ENCODE results near the gene ENTHD1. TPM values are rescaled to one million over a fixed set of nuclear protein-coding genes. Genes with fewer than 3 reads are reported as not detected.

The ENTHD1 gene
- total RNA-seq (2014; rRNA removed; shearing (Covaris generic); ENCODE audit: low replicate concordance) = not detected in 2 replicates

GRCh38 chr22:39893526-39893925, at the start of gene ENTHD1:
ENTHD1 (minus strand) TSS chr22:39893760; CDS start chr22:39887748, 6,012 bp downstream.
- Histone ChIP-seq H3K36me3 (no peaks in the 10 kb centered on the region), H3K27me3 (peaks cover 4% of the 10 kb centered on the region; the same call in 1 of the 2 replicates), H3K9me3 (no peaks in the 10 kb centered on the region), H3K4me3 (no peak within 1 kb of the TSS)
- DNase-seq = no peak

- H3K9me3 ChIP-seq = no peaks in the 10 kb centered on the region
- no peaks in the 10 kb centered on the region for H3K27me3 ChIP-seq
- no peak for DNase-seq
- H3K4me3 ChIP-seq = no peak overlapping the region
- H3K36me3 ChIP-seq = no peaks in the 10 kb centered on the region
These were observed 49.8 kb upstream of the ENTHD1 start for GRCh38 chr22:39943337-39943736.

- Histone ChIP-seq H3K27me3 (no peaks in the 10 kb centered on the region), H3K9me3 (no peaks in the 10 kb centered on the region), H3K36me3 (no peaks in the 10 kb centered on the region), H3K4me3 (no peak overlapping the region)
- DNase-seq = no peak
These were observed 49.1 kb upstream of the ENTHD1 start for GRCh38 chr22:39942439-39943230.

- Histone ChIP-seq H3K4me3 (no peak overlapping the region), H3K27me3 (no peaks in the 10 kb centered on the region), H3K36me3 (no peaks in the 10 kb centered on the region), H3K9me3 (no peaks in the 10 kb centered on the region)
- no peak for DNase-seq
These were observed 48.0 kb upstream of the ENTHD1 start for GRCh38 chr22:39941601-39942000.

- H3K27me3 ChIP-seq = peaks cover 2% of the 10 kb centered on the region; the same call in 1 of the 2 replicates
- H3K4me3 ChIP-seq = no peak overlapping the region
- H3K36me3 ChIP-seq = no peaks in the 10 kb centered on the region
- H3K9me3 ChIP-seq = no peaks in the 10 kb centered on the region
- no peak for DNase-seq
These were observed 47.3 kb upstream of the ENTHD1 start for GRCh38 chr22:39940757-39941305.

GRCh38 chr22:39939830-39940229, 46.3 kb upstream of the ENTHD1 start:
- Histone ChIP-seq H3K36me3 (no peaks in the 10 kb centered on the region), H3K9me3 (no peaks in the 10 kb centered on the region), H3K27me3 (peaks cover 12% of the 10 kb centered on the region), H3K4me3 (no peak overlapping the region)
- DNase-seq = no peak

GRCh38 chr22:39938509-39939111, 45.0 kb upstream of the ENTHD1 start:
- DNase-seq = no peak
- peaks cover 12% of the 10 kb centered on the region for H3K27me3 ChIP-seq

GRCh38 chr22:39937906-39938305, 44.3 kb upstream of the ENTHD1 start:
- no peak overlapping the region for H3K4me3 ChIP-seq
- peaks cover 12% of the 10 kb centered on the region for H3K27me3 ChIP-seq
- DNase-seq = no peak
- no peaks in the 10 kb centered on the region for H3K36me3 ChIP-seq
- no peaks in the 10 kb centered on the region for H3K9me3 ChIP-seq

More at GRCh38 chr22:39938509-39939111, 45.0 kb upstream of the ENTHD1 start:
- no peaks in the 10 kb centered on the region for H3K9me3 ChIP-seq
- no peaks in the 10 kb centered on the region for H3K36me3 ChIP-seq
- no peak overlapping the region for H3K4me3 ChIP-seq

- DNase-seq = no peak
- H3K27me3 ChIP-seq = peaks cover 12% of the 10 kb centered on the region
- H3K36me3 ChIP-seq = no peaks in the 10 kb centered on the region
- no peak overlapping the region for H3K4me3 ChIP-seq
- no peaks in the 10 kb centered on the region for H3K9me3 ChIP-seq
These were observed 43.1 kb upstream of the ENTHD1 start for GRCh38 chr22:39936523-39937145.

GRCh38 chr22:39935612-39936011, 42.1 kb upstream of the ENTHD1 start:
- Histone ChIP-seq H3K4me3 (no peak overlapping the region), H3K36me3 (no peaks in the 10 kb centered on the region), H3K27me3 (peaks cover 14% of the 10 kb centered on the region), H3K9me3 (no peaks in the 10 kb centered on the region)
- DNase-seq = no peak

- Histone ChIP-seq H3K27me3 (peaks cover 14% of the 10 kb centered on the region), H3K36me3 (no peaks in the 10 kb centered on the region), H3K9me3 (no peaks in the 10 kb centered on the region), H3K4me3 (no peak overlapping the region)
- DNase-seq = no peak
These were observed 41.6 kb upstream of the ENTHD1 start for GRCh38 chr22:39935116-39935515.

GRCh38 chr22:39933741-39934140, 40.2 kb upstream of the ENTHD1 start:
- Histone ChIP-seq H3K4me3 (no peak overlapping the region), H3K36me3 (no peaks in the 10 kb centered on the region), H3K27me3 (peaks cover 17% of the 10 kb centered on the region), H3K9me3 (no peaks in the 10 kb centered on the region)
- DNase-seq = no peak

- Histone ChIP-seq H3K36me3 (no peaks in the 10 kb centered on the region), H3K27me3 (peaks cover 17% of the 10 kb centered on the region), H3K9me3 (no peaks in the 10 kb centered on the region), H3K4me3 (no peak overlapping the region)
- DNase-seq = no peak
These were observed 39.5 kb upstream of the ENTHD1 start for GRCh38 chr22:39932918-39933649.

GRCh38 chr22:39932166-39932565, 38.6 kb upstream of the ENTHD1 start:
- peaks cover 17% of the 10 kb centered on the region for H3K27me3 ChIP-seq
- H3K36me3 ChIP-seq = no peaks in the 10 kb centered on the region
- no peaks in the 10 kb centered on the region for H3K9me3 ChIP-seq
- DNase-seq = no peak
- no peak overlapping the region for H3K4me3 ChIP-seq

GRCh38 chr22:39931251-39931650, 37.7 kb upstream of the ENTHD1 start:
- Histone ChIP-seq H3K27me3 (peaks cover 17% of the 10 kb centered on the region), H3K4me3 (no peak overlapping the region), H3K9me3 (no peaks in the 10 kb centered on the region), H3K36me3 (no peaks in the 10 kb centered on the region)
- DNase-seq = no peak
